Activated CD4-positive, alpha-beta T cell treated with anti-CD3 and anti-CD28 coated beads for 1 hour (primary cell): Measurements from ENCODE around the gene ZNF699.
"Not testable (repeated sequence)": the region's sequence is repeated elsewhere in the genome, so short reads cannot be mapped to it uniquely, and the experiment has no call there.

ENCODE experiments used
- DNase-seq: peaks from one replicate; pipeline ENCODE4 v3.0.0-alpha.2; 2020

ZNF699 gene

GRCh38 chr19:9283485-9283884, 26.2 kb downstream of the ZNF699 start:
- not testable (repeated sequence) for DNase-seq

GRCh38 chr19:9251236-9251635, 58.4 kb downstream of the ZNF699 start:
- no peak for DNase-seq

GRCh38 chr19:9250630-9251029, 59.0 kb downstream of the ZNF699 start, which contains the start of gene OR7E24:
TSS of gene OR7E24 (plus strand) at chr19:9250930. CDS start at chr19:9251044, 114 bp downstream.
- DNase-seq: no peak
